Thymus (tissue), 11 donors: ENCODE results near the gene SHBG. TPM values are rescaled to one million over a fixed set of nuclear protein-coding genes. Genes with fewer than 3 reads are reported as not detected.

Source experiments
- DNase-seq, 9 donors: peaks; one replicate each; pipeline ENCODE4 v3.0.0-alpha.2; 2013; ENCODE audit warnings: low spot score in 9 of 9, low read depth in 6 of 9, missing footprints in 1 of 9
- H3K27ac ChIP-seq, 2 donors: one replicate each; pipeline ENCODE4 v1.5.1; 2013; ENCODE audit warnings: control low read depth in 1 of 2, low read depth in 1 of 2, low read length in 1 of 2, mild to moderate bottlenecking in 1 of 2, moderate library complexity in 1 of 2
- H3K27me3 ChIP-seq, 2 donors: one replicate each; pipeline ENCODE4 v1.5.1; 2013; ENCODE audit warnings: low read length in 1 of 2; ENCODE audit not compliant: control insufficient read depth in 2 of 2, insufficient read depth in 1 of 2
- H3K36me3 ChIP-seq, 2 donors: one replicate each; pipeline ENCODE4 v1.5.1; 2013; ENCODE audit warnings: low read length in 1 of 2, mild to moderate bottlenecking in 1 of 2, moderate library complexity in 1 of 2; ENCODE audit not compliant: control insufficient read depth in 2 of 2, insufficient read depth in 2 of 2
- H3K4me1 ChIP-seq, 2 donors: one replicate each; pipeline ENCODE4 v1.5.1; 2013; ENCODE audit warnings: low read length in 2 of 2; ENCODE audit not compliant: control insufficient read depth in 2 of 2, insufficient read depth in 2 of 2
- H3K4me3 ChIP-seq, 2 donors: one replicate each; pipeline ENCODE4 v1.5.1; 2013; ENCODE audit warnings: low read length in 2 of 2, control low read depth in 1 of 2, mild to moderate bottlenecking in 1 of 2
- H3K9me3 ChIP-seq, 2 donors: one replicate each; pipeline ENCODE4 v1.5.1; 2013; ENCODE audit warnings: low read length in 1 of 2, mild to moderate bottlenecking in 1 of 2; ENCODE audit not compliant: control insufficient read depth in 2 of 2, insufficient read depth in 1 of 2
- WGBS: extraction: QIAGEN DNeasy Blood & Tissue Kit; methylation state at CpG from one replicate; pipeline ENCODE4 v1.1.7; 2013; 5-methylcytosine and 5-hydroxymethylcytosine counted together
- polyA plus RNA-seq: library from polyadenylated mRNA; stranded (reverse); fragments of 200-250 nt; gene quantifications from one replicate; pipeline ENCODE4 v1.2.3, GENCODE V29; 2013
- total RNA-seq: library from RNA; stranded (reverse); fragments of 120-200 nt; gene quantifications from one replicate; pipeline ENCODE4 v1.2.4, GENCODE V29; 2013
- donor health status: healthy.

Gene SHBG
- total and polyA plus RNA-seq, 2 donors: 0.09 to 0.62 TPM

DNA sequence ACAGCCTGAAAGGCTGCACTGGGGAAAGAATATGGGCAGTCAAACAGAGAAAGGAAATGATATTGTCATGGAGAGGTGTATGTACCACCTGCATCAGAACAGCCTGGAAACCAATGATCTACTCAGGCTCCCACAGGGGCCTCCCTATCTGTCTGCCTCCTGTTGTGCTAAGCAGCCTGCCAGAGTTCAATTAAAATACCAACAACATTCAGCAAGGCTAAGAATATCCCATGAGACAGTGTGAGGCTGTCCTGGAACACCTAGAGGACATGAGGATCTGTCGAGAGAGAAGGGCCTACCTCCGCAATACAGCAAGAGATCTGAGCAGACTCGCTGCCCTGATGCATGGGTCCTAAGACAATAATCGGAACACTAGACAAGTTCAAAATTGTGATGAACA lies 23.7 kb upstream of the SHBG start:
- H3K36me3 ChIP-seq: peaks cover 47 to 60% of the 10 kb centered on the region in 2 donors
- WGBS: 100% methylated on average over 4 of the region's 4 CpGs
- DNase-seq: no peak

DNA sequence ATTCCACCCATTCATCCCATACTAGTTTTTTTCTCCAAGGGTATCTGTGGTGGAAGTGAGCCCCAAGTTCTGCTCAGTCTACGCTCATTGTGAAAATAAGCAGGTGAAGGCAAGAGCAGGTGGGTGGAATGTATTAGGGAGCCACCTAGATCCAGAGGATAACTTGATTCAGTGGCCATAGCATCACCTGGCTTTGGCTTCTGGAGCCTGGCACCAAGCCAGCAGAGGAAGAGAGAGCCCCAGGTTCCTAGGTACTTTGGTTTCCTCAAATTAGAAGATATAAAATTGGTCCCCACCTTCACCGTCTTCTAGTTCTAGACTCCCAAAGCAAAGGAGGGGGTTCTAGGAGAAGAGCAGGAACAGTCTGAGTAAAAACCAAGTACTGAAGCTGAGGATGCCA lies 19.3 kb upstream of the SHBG start:
- no peaks in the 10 kb centered on the region for H3K9me3 ChIP-seq
- H3K4me1 ChIP-seq: peaks cover 16 to 21% of the 10 kb centered on the region in 2 donors
- no peak overlapping the region for H3K4me3 ChIP-seq
- no peaks in the 10 kb centered on the region for H3K27me3 ChIP-seq
- H3K27ac ChIP-seq: no peak overlapping the region
- WGBS: 98% methylated on average over 2 of the region's 2 CpGs
- no peak for DNase-seq
- H3K36me3 ChIP-seq: peaks cover 7 to 26% of the 10 kb centered on the region in 2 donors

More for the DNA sequence above, 23.7 kb upstream of the SHBG start:
- Histone ChIP-seq H3K27me3 (no peaks in the 10 kb centered on the region), H3K4me1 (no peaks in the 10 kb centered on the region), H3K27ac (no peak overlapping the region), H3K9me3 (no peaks in the 10 kb centered on the region), H3K4me3 (no peak overlapping the region)

DNA sequence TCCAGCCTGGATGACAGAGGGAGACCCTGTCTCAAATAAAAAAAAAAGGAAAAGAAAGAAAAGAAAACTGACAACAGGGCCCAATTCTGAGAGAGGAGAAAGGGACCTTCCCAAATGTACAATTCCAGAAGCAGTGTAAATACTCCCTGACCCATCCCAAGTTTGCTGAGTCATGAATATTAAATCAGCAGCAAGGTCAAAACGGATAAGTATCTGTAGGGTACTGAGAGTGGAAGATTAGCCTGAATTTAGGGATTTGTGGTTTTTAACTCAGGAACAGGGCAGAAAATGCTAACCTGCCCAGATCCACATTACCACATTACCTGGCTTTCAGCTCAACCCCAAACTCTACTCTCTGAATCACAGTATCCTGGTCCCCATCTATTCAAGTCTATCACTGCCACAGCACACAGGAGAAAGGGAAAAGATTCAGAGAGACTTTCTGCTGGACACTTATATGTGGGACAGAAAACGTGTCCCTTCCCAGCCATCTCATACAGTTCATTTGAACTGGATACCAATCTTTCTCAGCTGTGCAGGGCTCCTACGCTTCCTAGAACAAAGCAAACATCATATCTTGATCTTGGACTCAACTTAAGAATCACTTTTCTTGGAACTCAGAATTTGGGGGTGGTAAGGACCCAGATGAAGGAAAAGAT lies 18.2 kb upstream of the SHBG start:
- H3K27ac ChIP-seq: peak overlapping the region in 1 of 2 donors; percentile 18
- peaks cover 16 to 22% of the 10 kb centered on the region in 2 donors for H3K4me1 ChIP-seq
- no peaks in the 10 kb centered on the region for H3K27me3 ChIP-seq
- no peak for DNase-seq
- peaks cover 0 to 18% of the 10 kb centered on the region in 2 donors for H3K36me3 ChIP-seq
- WGBS: 85% methylated on average over 3 of the region's 3 CpGs
- no peaks in the 10 kb centered on the region for H3K9me3 ChIP-seq
- H3K4me3 ChIP-seq: no peak overlapping the region

DNA sequence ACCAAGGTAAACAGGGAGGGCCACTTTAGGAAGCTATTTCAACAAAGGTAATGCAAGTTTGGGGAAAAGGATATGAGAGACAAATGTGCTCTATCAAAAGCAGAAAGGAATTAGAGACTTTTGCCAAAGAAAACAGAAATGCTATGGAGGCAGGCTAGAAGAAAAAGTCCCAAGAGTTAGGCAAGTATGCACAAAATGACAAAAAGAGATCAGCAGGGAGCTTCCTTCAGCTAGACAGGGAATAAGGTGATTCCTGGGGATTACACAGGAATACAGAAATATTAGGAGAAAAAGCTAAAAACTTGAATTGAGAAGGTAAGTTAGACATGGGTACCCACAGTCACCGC lies 17.7 kb upstream of the SHBG start:
- H3K27me3 ChIP-seq: no peaks in the 10 kb centered on the region
- H3K36me3 ChIP-seq: peaks cover 0 to 18% of the 10 kb centered on the region in 2 donors
- DNase-seq: no peak
- H3K4me3 ChIP-seq: no peak overlapping the region
- 100% methylated on average over 1 of the region's 1 CpG for WGBS
- no peaks in the 10 kb centered on the region for H3K9me3 ChIP-seq
- no peak overlapping the region for H3K27ac ChIP-seq
- H3K4me1 ChIP-seq: peaks cover 16 to 22% of the 10 kb centered on the region in 2 donors

DNA sequence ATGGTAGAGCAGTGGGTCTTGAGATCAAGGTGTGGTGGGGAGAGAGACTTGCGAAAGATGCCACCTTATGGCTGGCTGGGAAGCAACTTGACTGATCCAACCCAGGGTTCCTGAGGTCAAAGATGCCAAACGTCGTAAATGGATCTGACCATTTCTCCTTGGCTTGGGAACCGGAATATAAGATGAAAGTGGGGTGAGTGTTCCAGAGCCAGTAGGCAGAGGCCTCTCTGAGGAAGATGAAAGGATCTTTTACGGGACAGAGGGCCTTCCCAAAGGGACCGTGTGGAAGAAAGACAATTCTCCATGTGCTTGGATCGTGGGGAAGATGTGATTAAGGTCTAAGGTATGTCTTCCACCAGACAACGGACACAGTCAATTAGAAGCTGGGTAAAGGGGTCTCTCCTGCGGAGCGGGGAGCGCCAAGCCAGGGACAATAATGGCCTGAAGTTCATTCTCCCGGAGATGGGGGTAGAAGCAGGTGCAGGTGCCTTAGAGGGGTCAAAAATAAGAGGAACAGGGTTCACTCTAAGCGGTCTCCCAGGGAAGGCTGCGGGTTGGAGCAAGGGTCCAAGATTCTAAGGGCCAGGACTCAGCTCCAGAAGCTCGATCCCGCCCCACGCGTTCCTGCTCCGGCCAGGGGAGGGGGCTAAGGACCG lies 16.0 kb upstream of the SHBG start:
- DNase-seq: peak in 4 of 9 donors; percentile 8 to 31 (median 26)
- H3K4me3 ChIP-seq: peak overlapping the region; percentile 80 to 89
- WGBS: 16% methylated on average over 20 of the region's 20 CpGs
- H3K9me3 ChIP-seq: no peaks in the 10 kb centered on the region
- peaks cover 16 to 22% of the 10 kb centered on the region in 2 donors for H3K4me1 ChIP-seq
- peaks cover 0 to 15% of the 10 kb centered on the region in 2 donors for H3K36me3 ChIP-seq
- no peaks in the 10 kb centered on the region for H3K27me3 ChIP-seq
- H3K27ac ChIP-seq: peak overlapping the region; percentile 55 to 96

DNA sequence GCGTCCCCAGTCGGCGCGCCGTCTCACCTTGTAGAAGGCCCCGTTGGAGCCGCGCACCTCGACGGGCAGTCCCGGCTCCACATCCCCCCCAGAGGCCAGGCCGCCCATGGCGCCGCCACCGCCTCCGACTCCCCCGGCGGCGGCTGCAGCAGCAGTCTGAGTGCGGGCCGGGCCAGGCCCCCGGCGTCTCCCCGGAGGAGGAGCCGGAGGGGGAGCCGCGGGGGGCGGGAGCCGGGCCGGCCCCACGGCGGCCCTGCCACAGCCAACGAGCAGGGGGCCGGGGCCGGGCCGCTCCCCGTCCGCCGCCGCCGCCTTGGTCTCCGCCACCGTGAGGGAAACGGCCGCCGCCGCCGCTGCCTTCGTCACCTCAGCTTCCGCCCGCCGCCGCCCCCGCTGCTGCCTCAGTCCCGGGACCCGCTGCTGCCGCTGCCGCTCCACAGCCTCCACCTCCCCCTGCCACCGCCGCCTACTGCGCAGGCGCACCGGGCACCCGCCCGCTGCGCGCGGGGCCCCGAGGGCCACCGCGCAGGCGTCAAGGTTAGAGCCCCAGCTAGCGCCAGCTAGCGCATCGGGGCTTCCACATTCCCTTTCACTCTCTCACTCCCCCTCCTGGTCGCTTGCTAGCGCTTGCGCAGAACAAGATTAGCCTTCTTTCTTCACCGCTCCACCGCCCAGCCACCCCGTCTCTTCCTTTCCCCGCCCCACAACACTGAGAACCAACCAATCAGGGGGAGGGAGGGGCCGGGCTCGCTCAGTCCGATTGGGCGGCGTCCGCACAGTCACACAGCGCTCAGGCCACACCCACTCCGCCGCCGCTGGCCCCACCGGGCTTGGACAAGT lies 15.3 kb upstream of the SHBG start, which contains the start of gene FXR2:
TSS of gene FXR2 (minus strand) at position 473 of the 840 bp plus-strand sequence. CDS start at position 108, 365 bp downstream.
- H3K4me1 ChIP-seq: peaks cover 16 to 22% of the 10 kb centered on the region in 2 donors
- H3K27ac ChIP-seq: peak within 1 kb of the TSS; percentile 83 to 96
- peaks cover 0 to 13% of the 10 kb centered on the region in 2 donors for H3K36me3 ChIP-seq
- no peaks in the 10 kb centered on the region for H3K9me3 ChIP-seq
- under 1% methylated on average over 93 of the region's 93 CpGs for WGBS
- peak; percentile 99 to 100 (median 100) for DNase-seq
- H3K4me3 ChIP-seq: peak within 1 kb of the TSS; percentile 80 to 89
- no peaks in the 10 kb centered on the region for H3K27me3 ChIP-seq

DNA sequence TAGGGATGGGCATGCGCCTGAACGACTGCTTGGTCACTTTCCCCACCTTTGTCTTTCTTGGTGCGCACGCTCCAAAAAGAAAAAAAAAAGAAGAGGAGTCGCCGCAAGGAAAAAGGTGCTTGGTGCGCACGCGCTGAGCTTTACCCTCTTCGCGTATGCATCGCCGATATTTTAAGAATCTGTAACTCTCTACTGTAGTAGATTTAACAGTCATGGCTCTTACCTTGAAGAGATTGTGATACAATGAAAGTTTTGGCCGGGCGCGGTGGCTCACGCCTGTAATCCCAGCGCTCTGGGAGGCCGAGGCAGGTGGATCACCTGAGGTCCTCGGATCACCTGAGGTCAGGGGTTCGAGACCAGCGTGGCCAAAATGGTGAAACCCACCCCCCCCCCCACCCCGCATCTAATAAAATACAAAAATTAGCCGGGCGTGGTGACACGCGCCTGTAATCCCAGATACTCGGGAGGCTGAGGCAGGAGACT lies 14.6 kb upstream of the SHBG start:
- H3K4me1 ChIP-seq: peaks cover 16 to 22% of the 10 kb centered on the region in 2 donors
- H3K4me3 ChIP-seq: peak overlapping the region; percentile 58 to 59
- DNase-seq: no peak
- H3K36me3 ChIP-seq: peaks cover 0 to 10% of the 10 kb centered on the region in 2 donors
- H3K27ac ChIP-seq: peak overlapping the region; percentile 83 to 89
- no peaks in the 10 kb centered on the region for H3K27me3 ChIP-seq
- no peaks in the 10 kb centered on the region for H3K9me3 ChIP-seq
- 8% methylated on average over 28 of the region's 28 CpGs for WGBS

DNA sequence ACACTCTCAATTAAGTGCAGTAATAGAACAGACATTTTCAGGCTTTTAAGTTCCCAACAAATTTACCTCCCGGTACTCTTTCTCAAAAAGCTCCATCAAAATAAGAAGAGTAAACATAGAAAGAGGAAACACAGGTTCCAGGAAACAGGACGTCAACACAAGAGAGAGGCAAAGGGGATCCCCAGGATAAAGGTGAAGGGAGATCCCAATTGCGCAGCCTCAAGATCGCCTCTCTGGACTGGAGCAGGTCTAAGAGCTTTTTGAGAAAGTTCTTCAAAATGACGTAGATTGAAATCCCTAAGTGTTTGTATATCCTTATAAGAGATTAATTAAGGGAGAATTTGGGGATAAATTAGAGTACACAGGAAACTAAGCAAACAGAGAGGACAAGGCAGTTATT lies 11.3 kb upstream of the SHBG start:
- no peaks in the 10 kb centered on the region for H3K9me3 ChIP-seq
- no peaks in the 10 kb centered on the region for H3K27me3 ChIP-seq
- DNase-seq: no peak
- WGBS: 90% methylated on average over 5 of the region's 5 CpGs
- H3K4me1 ChIP-seq: peaks cover 7 to 9% of the 10 kb centered on the region in 2 donors
- no peak overlapping the region for H3K27ac ChIP-seq
- no peak overlapping the region for H3K4me3 ChIP-seq
- no peaks in the 10 kb centered on the region for H3K36me3 ChIP-seq
